Esophagus muscularis mucosa (tissue), 4 donors: ENCODE results near the gene TANGO6. TPM values are rescaled to one million over a fixed set of nuclear protein-coding genes. Genes with fewer than 3 reads are reported as not detected.
A peak's percentile ranks its signal among the peaks of the same experiment; 100 is the strongest.
"Not testable (repeated sequence)": the region's sequence is repeated elsewhere in the genome, so short reads cannot be mapped to it uniquely, and the experiment has no call there.

Experiments used
- DNase-seq: peaks from one replicate; pipeline ENCODE4 v3.0.0-alpha.2; 2017; ENCODE audit errors: extremely low spot score
- H3K27ac ChIP-seq, 4 donors: fragments of 200-600 bp; sonication (generic); replicated peaks in 1 of 4; 1 replicate in 3 of 4; 2 replicates in 1 of 4; pipeline ENCODE4 v1.5.1; 2016 to 2019; ENCODE audit warnings: mild to moderate bottlenecking in 1 of 4
- H3K27me3 ChIP-seq, 4 donors: fragments of 200-600 bp; sonication (generic); one replicate each; pipeline versions ENCODE4 v1.5.1 to v1.6.0; 2016 to 2019
- H3K36me3 ChIP-seq, 4 donors: fragments of 200-600 bp; sonication (generic); one replicate each; pipeline ENCODE4 v1.5.1; 2016 to 2019
- H3K4me1 ChIP-seq, 4 donors: fragments of 200-600 bp; sonication (generic); one replicate each; pipeline ENCODE4 v1.5.1; 2016 to 2019
- H3K4me3 ChIP-seq, 4 donors: fragments of 200-600 bp; sonication (generic); 1 replicate in 2 of 4; 2 replicates in 2 of 4; pipeline ENCODE4 v1.5.1; 2016 to 2019; ENCODE audit warnings: mild to moderate bottlenecking in 4 of 4, moderate library complexity in 1 of 4
- H3K9me3 ChIP-seq, 4 donors: fragments of 200-600 bp; sonication (generic); 1 replicate in 3 of 4; 2 replicates in 1 of 4; pipeline ENCODE4 v1.5.1; 2016 to 2019
- EP300 ChIP-seq: sonication (generic); formaldehyde crosslinking; IDR thresholded peaks from one replicate; pipeline ENCODE4 v1.6.1; 2017; ENCODE audit warnings: antibody characterized with exemption
- POLR2A ChIP-seq: fragments of 450-650 bp; IDR thresholded peaks from one replicate; pipeline ENCODE4 v1.6.1; 2017; ENCODE audit warnings: antibody characterized with exemption, moderate library complexity, mild to moderate bottlenecking, low read depth
- POLR2AphosphoS5 ChIP-seq, 2 donors: sonication (generic); formaldehyde crosslinking; IDR thresholded peaks; one replicate each; pipeline ENCODE4 v1.6.1; 2017; ENCODE audit warnings: antibody characterized with exemption in 2 of 2
- WGBS: methylation state at CpG from one replicate; pipeline ENCODE4 v1.1.5; 2018; 5-methylcytosine and 5-hydroxymethylcytosine counted together
- intact Hi-C: fragments of 100-400 bp; cut with DNase I; formaldehyde crosslinking; loops from one replicate; pipeline ENCODE4 v1.15.1; 2023
- total RNA-seq, 4 donors: library from RNA; depleted of rRNA; stranded (reverse); fragments of >200 nt; gene quantifications; one replicate each; pipeline versions ENCODE4 v1.1.0 to v1.2.1, GENCODE V29; 2016
- TF ChIP-seq, protein P1 (sequence below), 3 experiments: fragments of 200-600 bp in 2 of 3; fragments of 450-650 bp in 1 of 3; sonication (generic) in 2 of 3; IDR thresholded peaks; one replicate each; pipeline ENCODE4 v1.5.1; 2017 to 2019; ENCODE audit warnings: antibody characterized with exemption in 3 of 3, mild to moderate bottlenecking in 2 of 3, moderate library complexity in 1 of 3

TANGO6 gene
- total RNA-seq, 4 donors from 2014 or later: 15.7 to 21.3 (median 18.3) TPM

DNA sequence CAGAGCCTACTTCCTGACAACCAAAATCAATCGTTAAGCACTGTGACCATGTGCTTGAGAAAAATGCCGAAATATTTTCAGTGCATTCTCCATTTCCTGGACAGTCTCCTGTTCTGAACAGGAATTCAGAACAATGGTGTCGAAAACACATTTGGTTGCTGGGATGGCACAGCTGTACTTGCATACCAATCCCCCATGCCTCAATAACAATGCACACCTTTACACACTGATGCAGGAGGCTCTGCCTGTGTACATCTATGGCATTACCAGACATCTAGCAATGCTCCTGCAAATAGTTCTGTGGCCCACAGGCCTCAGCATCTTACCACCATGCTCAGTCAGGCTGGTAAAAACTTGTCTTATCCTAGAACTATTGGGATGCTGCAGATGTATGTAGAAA lies 282.9 kb downstream of the TANGO6 start:
- TF ChIP-seq EP300: no peak
- TF ChIP-seq, protein P1, sequence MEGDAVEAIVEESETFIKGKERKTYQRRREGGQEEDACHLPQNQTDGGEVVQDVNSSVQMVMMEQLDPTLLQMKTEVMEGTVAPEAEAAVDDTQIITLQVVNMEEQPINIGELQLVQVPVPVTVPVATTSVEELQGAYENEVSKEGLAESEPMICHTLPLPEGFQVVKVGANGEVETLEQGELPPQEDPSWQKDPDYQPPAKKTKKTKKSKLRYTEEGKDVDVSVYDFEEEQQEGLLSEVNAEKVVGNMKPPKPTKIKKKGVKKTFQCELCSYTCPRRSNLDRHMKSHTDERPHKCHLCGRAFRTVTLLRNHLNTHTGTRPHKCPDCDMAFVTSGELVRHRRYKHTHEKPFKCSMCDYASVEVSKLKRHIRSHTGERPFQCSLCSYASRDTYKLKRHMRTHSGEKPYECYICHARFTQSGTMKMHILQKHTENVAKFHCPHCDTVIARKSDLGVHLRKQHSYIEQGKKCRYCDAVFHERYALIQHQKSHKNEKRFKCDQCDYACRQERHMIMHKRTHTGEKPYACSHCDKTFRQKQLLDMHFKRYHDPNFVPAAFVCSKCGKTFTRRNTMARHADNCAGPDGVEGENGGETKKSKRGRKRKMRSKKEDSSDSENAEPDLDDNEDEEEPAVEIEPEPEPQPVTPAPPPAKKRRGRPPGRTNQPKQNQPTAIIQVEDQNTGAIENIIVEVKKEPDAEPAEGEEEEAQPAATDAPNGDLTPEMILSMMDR (IDR thresholded peaks at IDR 0.05): no peak
- TF ChIP-seq POLR2A: no peak
- TF ChIP-seq POLR2AphosphoS5 (IDR thresholded peaks at IDR 0.05): no peak
- Histone ChIP-seq H3K9me3 (no peaks in the 10 kb centered on the region), H3K27me3 (no peaks in the 10 kb centered on the region), H3K27ac (no peak overlapping the region), H3K4me1 (peaks cover 14 to 45% (median 30%) of the 10 kb centered on the region in 4 donors), H3K36me3 (peaks cover 0 to 29% (median 7%) of the 10 kb centered on the region in 4 donors), H3K4me3 (no peak overlapping the region)
- DNase-seq: no peak
- intact Hi-C loops: no loop called here
- WGBS: 90% methylated on average over 3 of the region's 3 CpGs

DNA sequence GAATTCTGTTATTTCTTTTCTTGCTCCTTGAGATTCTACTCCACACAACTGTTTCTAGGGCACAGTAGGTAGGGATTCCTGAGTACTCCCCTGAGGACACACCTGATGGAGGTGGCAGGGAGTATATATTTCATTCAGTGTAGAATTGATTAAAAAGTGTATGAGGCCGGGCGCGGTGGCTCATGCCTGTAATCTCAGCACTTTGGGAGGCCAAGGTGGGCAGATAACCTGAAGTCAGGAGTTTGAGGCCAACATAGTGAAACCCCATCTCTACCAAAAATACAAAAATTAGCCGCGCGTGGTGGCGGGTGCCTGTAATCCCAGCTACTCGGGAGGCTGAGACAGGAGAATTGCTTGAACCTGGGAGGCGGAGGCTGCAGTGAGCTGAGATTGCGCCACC lies 283.5 kb downstream of the TANGO6 start:
- 90% methylated on average over 10 of the region's 10 CpGs for WGBS
- DNase-seq: not testable (repeated sequence)

DNA sequence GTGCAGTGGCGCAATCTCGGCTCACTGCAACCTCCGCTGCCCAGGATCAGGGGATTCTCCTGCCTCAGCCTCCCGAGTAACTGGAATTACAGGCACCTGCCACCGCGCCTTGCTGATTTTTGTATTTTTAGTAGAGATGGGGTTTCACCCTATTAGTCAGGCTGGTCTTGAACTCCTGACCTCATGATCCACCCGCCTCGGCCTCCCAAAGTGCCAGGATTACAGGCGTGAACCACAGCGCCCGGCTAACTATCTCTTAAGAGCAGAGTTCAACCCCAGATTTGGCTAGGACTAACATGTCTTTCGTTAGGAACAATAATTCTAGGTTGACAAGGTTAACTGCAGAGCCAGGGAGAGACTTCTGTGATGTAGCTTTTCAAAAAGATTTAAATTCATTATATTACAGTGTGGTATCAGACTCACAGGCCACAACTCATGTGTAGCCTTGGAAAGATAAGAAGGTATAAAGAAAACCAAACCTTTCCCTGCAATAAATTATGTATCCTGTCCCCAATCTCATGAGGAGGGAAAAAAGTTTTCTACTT lies 284.7 kb downstream of the TANGO6 start:
- no peaks in the 10 kb centered on the region for H3K9me3 ChIP-seq
- H3K4me3 ChIP-seq: no peak overlapping the region
- DNase-seq: no peak
- intact Hi-C loops: no loop called here
- H3K27me3 ChIP-seq: no peaks in the 10 kb centered on the region
- peaks cover 0 to 25% (median 4%) of the 10 kb centered on the region in 4 donors for H3K36me3 ChIP-seq
- H3K4me1 ChIP-seq: peaks cover 14 to 54% (median 35%) of the 10 kb centered on the region in 4 donors
- H3K27ac ChIP-seq: no peak overlapping the region
- TF ChIP-seq EP300: no peak
- WGBS: 90% methylated on average over 12 of the region's 12 CpGs

More for the DNA sequence above, 283.5 kb downstream of the TANGO6 start:
- intact Hi-C loops, H3K27me3 ChIP-seq, H3K9me3 ChIP-seq, H3K4me3 ChIP-seq, H3K27ac ChIP-seq: not testable (repeated sequence)
- Histone ChIP-seq H3K4me1 (peaks cover 14 to 50% (median 33%) of the 10 kb centered on the region in 4 donors), H3K36me3 (peaks cover 0 to 25% (median 4%) of the 10 kb centered on the region in 4 donors)

DNA sequence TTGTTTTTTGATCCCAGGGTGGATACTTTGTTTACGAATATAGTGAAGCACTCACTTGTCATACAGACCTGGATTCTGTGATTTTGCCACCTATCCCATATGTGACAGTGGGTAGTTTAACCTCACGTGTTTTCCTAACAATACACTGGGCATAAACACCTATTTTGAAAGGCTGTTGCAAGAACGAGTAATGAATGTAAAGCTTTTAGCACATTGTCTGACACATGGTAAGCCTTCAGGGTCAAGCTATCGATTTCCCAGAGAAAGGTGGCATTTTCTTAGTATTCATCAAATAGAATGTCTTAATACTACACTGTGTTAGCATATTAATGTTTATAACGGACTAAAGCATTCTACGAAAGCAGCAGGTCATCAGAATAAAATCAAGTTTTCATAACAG lies 287.1 kb downstream of the TANGO6 start:
- no peaks in the 10 kb centered on the region for H3K27me3 ChIP-seq
- H3K9me3 ChIP-seq: no peaks in the 10 kb centered on the region
- TF ChIP-seq EP300 (no peak), POLR2A (no peak), POLR2AphosphoS5 (IDR thresholded peaks at IDR 0.05) (no peak)
- TF ChIP-seq, protein P1 (IDR thresholded peaks at IDR 0.05): no peak
- H3K36me3 ChIP-seq: peaks cover 0 to 21% (median 2%) of the 10 kb centered on the region in 4 donors
- peak overlapping the region in 2 of 4 donors; percentile 94 to 96 for H3K27ac ChIP-seq
- intact Hi-C loops: no loop called here
- peaks cover 26 to 70% (median 47%) of the 10 kb centered on the region in 4 donors for H3K4me1 ChIP-seq
- no peak for DNase-seq
- 50% methylated on average over 6 of the region's 6 CpGs for WGBS
- H3K4me3 ChIP-seq: no peak overlapping the region

DNA sequence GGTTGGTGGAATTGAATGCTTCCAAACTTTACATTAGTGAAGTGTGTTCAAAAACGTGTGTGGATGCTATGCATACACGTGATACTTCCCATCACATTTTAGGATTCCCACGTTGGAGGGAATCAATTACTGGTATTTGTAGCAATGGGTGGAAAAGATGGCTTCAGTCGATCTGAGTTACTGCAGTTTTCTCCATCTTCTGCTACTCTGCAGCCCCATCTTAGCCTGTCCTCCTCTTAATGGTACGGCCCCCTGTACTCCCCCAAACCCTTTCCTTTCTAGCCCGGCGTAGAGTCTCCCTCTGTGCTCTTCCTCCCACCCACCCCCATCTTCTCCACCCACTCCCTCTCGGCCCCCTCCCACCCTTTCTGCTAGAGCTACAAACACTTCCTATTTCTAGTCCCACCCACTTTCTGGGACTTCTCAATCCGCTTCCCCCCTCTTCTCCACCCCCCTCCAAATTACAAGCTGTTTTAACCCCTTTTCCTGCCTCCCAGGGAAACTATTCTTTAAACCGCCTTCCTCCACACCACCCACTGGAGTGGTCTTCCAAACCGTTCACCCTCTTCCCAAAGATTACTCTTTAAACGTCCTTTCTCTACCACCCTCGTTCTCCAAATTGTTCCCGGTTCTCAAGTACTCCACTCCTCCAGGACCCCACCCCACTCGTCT lies 288.0 kb downstream of the TANGO6 start:
- TF ChIP-seq POLR2A (no peak), POLR2AphosphoS5 (IDR thresholded peaks at IDR 0.05) (no peak), EP300 (no peak)
- TF ChIP-seq, protein P1 (IDR thresholded peaks at IDR 0.05): no peak
- DNase-seq: no peak
- Histone ChIP-seq H3K27me3 (no peaks in the 10 kb centered on the region), H3K4me3 (peak overlapping the region; percentile 88 to 99 (median 95)), H3K36me3 (peaks cover 0 to 18% (median 4%) of the 10 kb centered on the region in 4 donors), H3K9me3 (no peaks in the 10 kb centered on the region), H3K27ac (peak overlapping the region; percentile 91 to 96 (median 95)), H3K4me1 (peaks cover 23 to 62% (median 46%) of the 10 kb centered on the region in 4 donors)
- intact Hi-C loops: no loop called here
- WGBS: 3% methylated on average over 15 of the region's 15 CpGs
